ENCODE results near the gene RERE.
A peak's percentile ranks its signal among the peaks of the same experiment; 100 is the strongest.

Gene RERE

GRCh38 chr1:8817412-8818324 is at the start of gene RERE:
Gene RERE (minus strand): TSS chr1:8817640.
- DNase-seq, result peak; percentile 97

GRCh38 chr1:8866792-8867415 is 49.5 kb upstream of the RERE start:
- no peak for DNase-seq

GRCh38 chr1:8866173-8866791 is 48.8 kb upstream of the RERE start:
- DNase-seq, result no peak

GRCh38 chr1:8864713-8865344 is 47.4 kb upstream of the RERE start:
- no peak for DNase-seq

- no peak for DNase-seq
Measured at GRCh38 chr1:8863794-8864233, 46.4 kb upstream of the RERE start.

- no peak for DNase-seq
Measured at GRCh38 chr1:8863138-8863537, 45.7 kb upstream of the RERE start.

DNA sequence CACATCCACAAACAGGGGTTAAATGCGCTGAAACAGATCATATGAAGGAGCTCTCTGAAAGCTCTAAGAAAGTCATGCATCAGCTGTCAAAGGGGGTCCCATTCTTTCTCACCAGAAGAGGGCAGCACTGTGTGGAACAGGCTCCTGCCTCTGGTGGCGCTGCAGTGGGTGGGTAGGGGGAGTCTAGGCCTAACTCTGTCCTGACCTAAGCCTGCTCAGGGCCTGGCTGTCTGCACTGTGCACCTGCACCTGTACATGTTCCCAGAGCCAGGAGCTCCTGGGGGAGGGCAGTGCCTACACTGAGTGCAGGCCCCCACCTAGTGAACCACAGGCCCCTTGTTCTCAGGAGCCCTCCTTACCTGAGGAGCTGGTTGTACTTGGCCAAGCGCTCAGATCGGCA is 45.1 kb upstream of the RERE start:
- no peak for DNase-seq

DNA sequence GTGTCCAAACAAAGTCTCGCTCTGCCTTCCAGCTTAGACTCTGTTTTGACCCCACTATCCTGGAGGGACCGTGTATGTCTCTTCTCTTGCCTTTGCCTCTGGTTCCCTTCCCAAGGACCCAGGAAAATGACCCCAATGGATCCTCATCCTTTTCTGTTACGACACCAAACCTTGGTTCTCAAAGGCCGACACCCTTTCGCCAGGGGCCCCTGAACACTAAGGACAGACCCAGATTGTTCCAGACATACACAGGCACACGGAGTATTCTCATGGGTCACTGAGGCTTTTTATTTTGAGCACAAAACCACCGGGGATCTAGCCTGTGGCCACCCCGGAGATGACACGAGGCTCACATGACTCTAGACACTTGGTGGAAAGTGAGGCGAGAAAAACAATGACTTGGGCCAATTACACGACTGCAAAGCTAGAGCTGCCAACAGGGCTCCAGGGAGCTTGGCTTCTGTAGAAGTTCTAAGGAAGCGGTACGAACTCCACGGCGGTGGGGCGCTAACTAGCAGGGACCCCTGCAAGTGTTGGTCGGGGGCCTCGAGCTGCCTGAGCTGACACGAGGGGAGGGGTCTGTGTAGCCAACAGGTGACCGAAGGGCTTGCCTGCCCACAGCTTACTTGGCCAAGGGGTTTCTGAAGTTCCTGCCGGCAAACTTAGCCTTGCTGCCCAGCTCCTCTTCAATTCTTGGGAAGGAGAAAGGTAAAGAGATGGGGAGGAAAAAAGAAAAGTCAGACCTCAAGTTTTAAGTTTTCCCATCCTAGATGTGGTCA is 43.5 kb upstream of the RERE start:
- DNase-seq, result no peak

DNA sequence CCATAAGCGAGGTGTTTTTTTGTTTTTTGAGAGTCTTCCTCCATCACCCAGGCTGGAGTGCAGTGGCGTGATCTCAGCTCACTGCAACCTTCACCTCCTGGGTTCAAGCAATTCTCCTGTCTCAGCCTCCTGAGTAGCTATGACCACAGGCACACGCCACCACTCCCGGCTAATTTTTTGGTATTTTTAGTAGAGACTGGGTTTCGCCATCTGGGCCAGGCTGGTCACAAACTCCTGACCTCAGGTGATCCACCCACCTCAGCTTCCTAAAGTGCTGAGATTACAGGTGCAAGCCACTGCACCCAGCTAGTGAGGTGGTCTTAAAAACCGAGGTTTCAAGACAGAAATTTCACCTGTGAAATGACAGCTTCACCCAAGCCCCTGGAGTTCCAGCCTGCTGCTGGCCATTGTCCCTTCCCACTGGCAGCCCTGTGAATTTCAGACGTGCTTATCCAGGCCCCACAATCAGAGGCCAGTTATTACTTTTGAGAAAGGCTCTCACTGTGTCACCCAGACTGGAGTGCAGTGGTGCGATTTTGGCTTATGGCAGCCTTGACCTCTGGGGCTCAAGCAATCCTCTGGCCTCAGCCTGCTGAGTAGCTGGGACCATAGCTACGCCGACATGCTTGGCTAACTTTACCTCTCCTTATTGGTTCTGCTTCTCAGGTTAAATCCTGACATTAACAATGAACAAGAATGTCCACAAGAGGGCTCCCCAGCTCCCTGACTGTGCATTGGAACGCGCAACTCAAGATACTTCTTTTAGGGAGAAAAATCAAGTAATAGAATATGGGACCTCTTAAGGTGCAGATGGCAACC is 41.7 kb upstream of the RERE start:
- no peak for DNase-seq

- no peak for DNase-seq
Measured at GRCh38 chr1:8858112-8858668, 40.8 kb upstream of the RERE start.

GRCh38 chr1:8856689-8857412 is 39.4 kb upstream of the RERE start:
- DNase-seq, result no peak

DNA sequence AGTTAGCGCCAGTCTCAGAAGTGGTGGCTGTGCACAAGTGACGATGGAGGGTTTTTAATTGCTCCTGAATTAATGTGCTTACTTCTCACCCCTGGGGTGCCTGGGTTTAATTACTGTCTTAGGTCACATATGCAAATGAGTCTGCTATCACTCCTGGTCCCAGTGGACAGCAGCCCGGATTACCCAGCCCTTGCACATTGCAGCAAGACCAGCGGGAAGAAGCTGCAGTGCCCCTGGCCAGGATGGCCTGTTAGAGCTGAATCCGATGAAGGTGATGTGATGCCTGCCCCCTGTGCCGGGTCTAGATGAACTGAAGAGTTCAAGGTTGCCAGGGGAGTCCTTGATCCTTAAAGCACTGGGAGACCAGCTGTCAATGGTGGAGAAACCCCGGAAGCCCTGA is 36.8 kb upstream of the RERE start:
- no peak for DNase-seq

- DNase-seq, result no peak
Measured at GRCh38 chr1:8851060-8851459, 33.6 kb upstream of the RERE start.

DNA sequence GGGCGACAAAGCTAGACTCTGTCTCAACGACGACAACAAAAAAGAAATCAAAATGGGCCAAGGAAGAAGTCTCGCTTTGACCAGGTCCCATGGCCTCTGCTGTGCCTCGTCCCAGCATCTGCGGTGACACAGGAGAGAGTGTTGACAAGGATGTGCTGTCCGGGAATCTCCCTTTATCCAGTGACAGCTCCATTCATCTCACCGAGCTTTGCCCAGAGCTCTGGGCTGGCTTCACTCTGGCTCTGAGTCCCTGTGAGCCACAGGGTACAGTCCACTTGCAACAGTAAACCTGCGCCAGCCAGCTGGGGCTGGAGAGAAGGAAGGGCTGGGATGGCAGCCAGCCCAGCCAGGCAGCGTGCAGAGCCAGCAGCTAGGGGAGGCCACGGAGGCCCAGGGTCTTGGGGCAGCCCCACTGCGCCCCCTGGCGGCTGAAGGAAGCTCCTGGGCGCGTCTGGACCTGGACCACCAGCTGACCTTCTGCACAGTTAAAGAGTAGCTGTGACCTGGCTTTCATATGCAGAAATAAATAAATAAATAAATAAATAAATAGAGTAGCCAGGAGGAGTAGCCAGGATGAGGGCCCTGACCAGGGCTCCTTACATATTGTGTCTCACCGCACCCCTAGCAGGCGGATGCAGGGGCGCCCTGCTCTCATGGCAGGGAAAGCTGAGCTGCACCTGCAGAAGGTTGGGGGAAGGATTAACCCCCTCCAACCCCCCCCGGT is 31.4 kb upstream of the RERE start:
- peak; percentile 66 for DNase-seq

DNA sequence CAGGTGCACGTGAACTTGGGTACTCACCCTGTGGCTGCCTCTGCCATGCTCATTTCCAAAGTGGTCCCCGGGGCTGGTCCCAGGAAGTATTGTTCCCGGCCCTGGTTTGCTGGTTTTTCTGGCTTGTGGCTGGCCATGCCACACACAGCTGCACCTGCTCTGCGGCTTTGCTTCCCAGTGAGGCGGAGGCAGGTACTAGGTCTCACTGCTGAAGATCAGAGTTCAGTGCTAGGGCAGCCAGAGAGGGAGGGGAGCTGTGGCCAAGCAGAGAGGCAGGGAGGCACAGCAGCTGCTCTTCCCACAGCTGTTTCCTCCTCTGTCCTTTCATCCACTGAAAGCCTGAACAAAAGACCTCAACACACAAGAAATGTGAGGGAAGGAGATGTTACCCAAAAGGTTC is 30.6 kb upstream of the RERE start:
- DNase-seq, result no peak

DNA sequence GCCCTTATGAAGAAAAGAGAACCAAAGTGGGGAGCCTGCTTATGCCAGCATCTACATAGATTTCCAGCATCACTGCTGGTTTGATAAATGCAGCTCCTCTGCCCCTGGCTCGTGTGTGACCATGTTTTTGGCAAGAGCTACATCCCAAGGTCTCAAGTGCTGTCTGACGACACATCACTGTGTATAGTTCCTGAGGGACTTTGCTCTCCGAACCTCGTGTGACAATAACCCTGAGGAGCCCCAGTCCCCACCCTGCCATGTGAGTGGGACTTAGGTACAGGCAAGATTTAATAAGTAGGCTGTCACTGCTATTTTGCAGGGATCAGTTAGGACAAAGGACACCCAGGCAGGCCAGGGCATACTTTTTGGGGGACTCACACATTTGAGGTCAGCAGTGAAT is 28.8 kb upstream of the RERE start:
- DNase-seq, result no peak

- no peak for DNase-seq
Measured at GRCh38 chr1:8845104-8846097, 28.0 kb upstream of the RERE start.

GRCh38 chr1:8844501-8845006 is 27.1 kb upstream of the RERE start:
- no peak for DNase-seq
